Measurements from ENCODE around the gene ZNF555.

GRCh38 chr19:2827840-2828489 lies 13.3 kb upstream of the ZNF555 start:
- TF ChIP-seq, protein P1, sequence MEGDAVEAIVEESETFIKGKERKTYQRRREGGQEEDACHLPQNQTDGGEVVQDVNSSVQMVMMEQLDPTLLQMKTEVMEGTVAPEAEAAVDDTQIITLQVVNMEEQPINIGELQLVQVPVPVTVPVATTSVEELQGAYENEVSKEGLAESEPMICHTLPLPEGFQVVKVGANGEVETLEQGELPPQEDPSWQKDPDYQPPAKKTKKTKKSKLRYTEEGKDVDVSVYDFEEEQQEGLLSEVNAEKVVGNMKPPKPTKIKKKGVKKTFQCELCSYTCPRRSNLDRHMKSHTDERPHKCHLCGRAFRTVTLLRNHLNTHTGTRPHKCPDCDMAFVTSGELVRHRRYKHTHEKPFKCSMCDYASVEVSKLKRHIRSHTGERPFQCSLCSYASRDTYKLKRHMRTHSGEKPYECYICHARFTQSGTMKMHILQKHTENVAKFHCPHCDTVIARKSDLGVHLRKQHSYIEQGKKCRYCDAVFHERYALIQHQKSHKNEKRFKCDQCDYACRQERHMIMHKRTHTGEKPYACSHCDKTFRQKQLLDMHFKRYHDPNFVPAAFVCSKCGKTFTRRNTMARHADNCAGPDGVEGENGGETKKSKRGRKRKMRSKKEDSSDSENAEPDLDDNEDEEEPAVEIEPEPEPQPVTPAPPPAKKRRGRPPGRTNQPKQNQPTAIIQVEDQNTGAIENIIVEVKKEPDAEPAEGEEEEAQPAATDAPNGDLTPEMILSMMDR (IDR thresholded peaks at IDR 0.05): no peak
- TF ChIP-seq SREBF2 (IDR thresholded peaks at IDR 0.05): no peak
- TF ChIP-seq JUN (IDR thresholded peaks at IDR 0.05): no peak
- no peak for TF ChIP-seq RAD21 (conservative IDR thresholded peaks at IDR 0.05 in 1 of 2, IDR thresholded peaks at IDR 0.05 in 1 of 2)
- TF ChIP-seq RFX5 (IDR thresholded peaks at IDR 0.05): no peak
- TF ChIP-seq EP300 (IDR thresholded peaks at IDR 0.05): no peak

Measured in A549 (cell line).